ENCODE measurements around the gene CCDC142. TPM values are rescaled to one million over a fixed set of nuclear protein-coding genes. Genes with fewer than 3 reads are reported as not detected.
A peak's percentile ranks its signal among the peaks of the same experiment; 100 is the strongest.

CCDC142 gene
- total RNA-seq, 1 donor from 2014 or later: 9.5 TPM

- DNase-seq (ENCODE audit: low read depth): no peak
- TF ChIP-seq CTCF (IDR thresholded peaks at IDR 0.05; ENCODE audit: insufficient read depth, low read length, poor library complexity, severe bottlenecking): no peak
- H3K36me3 ChIP-seq (ENCODE audit: control insufficient read depth, insufficient read depth, low read length): no peaks in the 10 kb centered on the region
Observed at GRCh38 chr2:74499267-74499939, 16.6 kb upstream of the CCDC142 start, which contains the start of gene LBX2. LBX2 (minus strand) TSS chr2:74499603; CDS start chr2:74499537, 66 bp downstream.

GRCh38 chr2:74498500-74499266 lies 15.9 kb upstream of the CCDC142 start:
- no peak for TF ChIP-seq CTCF (IDR thresholded peaks at IDR 0.05; ENCODE audit: insufficient read depth, low read length, poor library complexity, severe bottlenecking)
- peaks cover 48% of the 10 kb centered on the region for H3K27me3 ChIP-seq (ENCODE audit: control insufficient read depth, insufficient read depth, low read length)
- H3K4me3 ChIP-seq (ENCODE audit: low read depth, low read length): peak overlapping the region; percentile 25
- H3K36me3 ChIP-seq (ENCODE audit: control insufficient read depth, insufficient read depth, low read length): no peaks in the 10 kb centered on the region
- DNase-seq (ENCODE audit: low read depth): no peak

More at GRCh38 chr2:74499267-74499939, 16.6 kb upstream of the CCDC142 start, which contains the start of gene LBX2:
- Histone ChIP-seq H3K27me3 (ENCODE audit: control insufficient read depth, insufficient read depth, low read length) (peaks cover 48% of the 10 kb centered on the region), H3K4me3 (ENCODE audit: low read depth, low read length) (peak within 1 kb of the TSS; percentile 18)

- no peak for TF ChIP-seq CTCF (IDR thresholded peaks at IDR 0.05; ENCODE audit: insufficient read depth, low read length, poor library complexity, severe bottlenecking)
- H3K27me3 ChIP-seq (ENCODE audit: control insufficient read depth, insufficient read depth, low read length): peaks cover 48% of the 10 kb centered on the region
- peak overlapping the region; percentile 25 for H3K4me3 ChIP-seq (ENCODE audit: low read depth, low read length)
- peaks cover 1% of the 10 kb centered on the region for H3K36me3 ChIP-seq (ENCODE audit: control insufficient read depth, insufficient read depth, low read length)
- no peak for DNase-seq (ENCODE audit: low read depth)
Observed at GRCh38 chr2:74497777-74498499, 15.1 kb upstream of the CCDC142 start.

GRCh38 chr2:74496997-74497776 lies 14.4 kb upstream of the CCDC142 start:
- TF ChIP-seq CTCF (IDR thresholded peaks at IDR 0.05; ENCODE audit: insufficient read depth, low read length, poor library complexity, severe bottlenecking): no peak
- no peak for DNase-seq (ENCODE audit: low read depth)
- Histone ChIP-seq H3K27me3 (ENCODE audit: control insufficient read depth, insufficient read depth, low read length) (peaks cover 44% of the 10 kb centered on the region), H3K4me3 (ENCODE audit: low read depth, low read length) (no peak overlapping the region), H3K36me3 (ENCODE audit: control insufficient read depth, insufficient read depth, low read length) (peaks cover 1% of the 10 kb centered on the region)

- peaks cover 31% of the 10 kb centered on the region for H3K27me3 ChIP-seq (ENCODE audit: control insufficient read depth, insufficient read depth, low read length)
- no peak for TF ChIP-seq CTCF (IDR thresholded peaks at IDR 0.05; ENCODE audit: insufficient read depth, low read length, poor library complexity, severe bottlenecking)
- H3K4me3 ChIP-seq (ENCODE audit: low read depth, low read length): no peak overlapping the region
- peaks cover 1% of the 10 kb centered on the region for H3K36me3 ChIP-seq (ENCODE audit: control insufficient read depth, insufficient read depth, low read length)
- DNase-seq (ENCODE audit: low read depth): no peak
Observed at GRCh38 chr2:74495440-74495839, 12.6 kb upstream of the CCDC142 start.

Measured in kidney epithelial cell (primary cell).